Activated naive CD4-positive, alpha-beta T cell treated with anti-CD3 and anti-CD28 coated beads, Interleukin-2, amount 50 U/mL, for 16 hours (primary cell): ENCODE results near the gene TMEFF2.
"Not testable (repeated sequence)": the region's sequence is repeated elsewhere in the genome, so short reads cannot be mapped to it uniquely, and the experiment has no call there.

ENCODE experiments used
- DNase-seq: peaks from one replicate; pipeline ENCODE4 v3.0.0-alpha.2; 2020

TMEFF2 gene

GRCh38 chr2:192127434-192127833 lies 67.3 kb downstream of the TMEFF2 start:
- no peak for DNase-seq

DNA sequence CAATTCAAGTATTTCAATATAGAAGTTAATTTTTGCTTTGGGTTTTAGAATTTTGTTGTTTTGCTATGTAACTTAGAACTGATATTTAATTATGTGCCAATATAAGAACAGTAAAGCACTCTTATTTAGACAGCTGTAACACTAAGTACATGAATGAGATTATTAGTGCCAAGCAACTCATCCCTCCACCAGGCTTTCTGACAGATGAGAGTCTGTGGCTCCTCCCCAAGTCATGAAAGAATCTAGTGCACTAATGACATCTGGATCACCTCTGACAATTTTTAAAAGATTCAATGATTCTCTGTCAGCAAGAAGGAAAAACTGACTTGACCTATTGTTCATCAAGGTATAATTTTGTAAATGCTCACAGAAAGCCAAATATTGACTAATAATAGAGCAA lies 67.8 kb downstream of the TMEFF2 start:
- DNase-seq = no peak

DNA sequence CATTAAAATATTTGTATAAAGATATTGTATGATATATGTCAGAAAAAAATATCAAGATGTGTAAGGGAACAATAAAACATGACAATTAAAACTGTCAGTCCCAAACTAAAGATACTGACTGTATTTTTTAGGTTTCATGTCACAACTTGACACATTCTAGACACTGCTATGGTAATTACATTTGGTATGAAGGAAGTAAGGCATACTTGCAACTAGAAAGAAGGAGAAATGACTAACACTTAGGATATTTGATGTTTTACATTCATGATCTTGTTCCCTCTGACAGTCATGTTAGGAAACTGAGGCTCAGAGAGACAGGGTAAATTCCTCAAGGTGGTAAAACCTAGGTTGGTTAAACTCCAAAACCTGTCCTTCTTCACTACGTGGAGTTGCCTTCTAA lies 68.3 kb downstream of the TMEFF2 start:
- DNase-seq = no peak

GRCh38 chr2:192124571-192124970 lies 70.2 kb downstream of the TMEFF2 start:
- DNase-seq = no peak

GRCh38 chr2:192123847-192124246 lies 70.9 kb downstream of the TMEFF2 start:
- no peak for DNase-seq

- no peak for DNase-seq
Measured at GRCh38 chr2:192122946-192123345, 71.8 kb downstream of the TMEFF2 start.

- no peak for DNase-seq
Measured at GRCh38 chr2:192122141-192122540, 72.6 kb downstream of the TMEFF2 start.

DNA sequence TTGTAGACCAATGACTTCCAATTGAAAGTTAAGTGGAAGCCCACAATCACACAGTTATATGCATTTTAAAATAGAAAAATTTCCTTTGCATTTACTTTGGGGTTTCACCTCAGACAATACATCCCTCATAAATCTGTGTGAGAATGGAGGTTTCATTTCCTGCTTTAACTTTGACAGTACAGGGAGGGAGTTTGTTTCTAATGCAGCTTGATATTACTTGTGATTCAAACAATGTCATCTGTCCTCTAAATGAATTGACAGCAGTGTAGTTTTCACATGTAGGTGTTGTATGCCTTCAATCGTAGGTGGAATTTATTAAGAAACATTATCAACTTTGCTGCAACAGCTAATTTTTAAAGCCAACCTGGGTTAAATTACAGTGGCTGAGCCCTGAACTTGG lies 75.2 kb downstream of the TMEFF2 start:
- DNase-seq = no peak

- DNase-seq = no peak
Measured at GRCh38 chr2:192117705-192118104, 77.0 kb downstream of the TMEFF2 start.

GRCh38 chr2:192111536-192111935 lies 83.2 kb downstream of the TMEFF2 start:
- DNase-seq = not testable (repeated sequence)

DNA sequence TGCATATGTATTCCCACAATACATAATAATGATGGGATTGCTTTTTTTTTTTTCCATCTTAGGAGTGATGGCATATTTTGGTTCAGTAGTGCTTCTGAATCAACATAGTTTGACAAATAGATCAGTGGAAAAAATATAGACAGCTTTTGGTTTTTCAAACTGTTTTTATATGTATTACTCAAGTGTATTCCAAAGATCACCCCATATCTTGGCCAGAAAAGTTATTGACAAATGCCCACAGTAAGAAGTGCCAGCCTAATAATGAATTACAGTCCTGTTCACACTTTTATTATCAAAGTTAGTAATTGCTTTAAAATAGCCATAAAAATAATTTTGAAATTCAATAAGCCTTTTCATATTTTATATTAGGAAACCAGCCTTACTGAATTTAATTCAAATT lies 95.0 kb downstream of the TMEFF2 start:
- no peak for DNase-seq

- no peak for DNase-seq
Measured at GRCh38 chr2:192098814-192099491, 95.8 kb downstream of the TMEFF2 start.

DNA sequence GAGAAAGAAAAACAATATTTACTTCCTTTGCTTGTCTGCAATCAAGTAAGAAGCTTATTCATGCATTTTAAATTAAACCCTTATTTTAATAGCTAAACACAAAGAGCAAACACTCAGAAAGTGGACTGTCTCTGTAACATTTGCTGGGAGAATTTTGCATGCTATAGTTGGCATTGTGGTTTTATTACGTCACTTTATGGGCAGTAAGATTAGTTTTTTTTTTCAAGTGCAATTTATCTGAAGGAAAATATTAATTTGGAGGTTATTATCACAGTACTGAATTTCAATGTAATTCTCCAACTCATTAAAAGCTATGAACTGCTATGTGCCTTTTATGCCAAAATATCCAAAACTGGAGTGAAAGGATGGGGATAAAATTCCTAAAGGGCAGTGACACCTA lies 103.3 kb downstream of the TMEFF2 start:
- DNase-seq = no peak

- no peak for DNase-seq
Measured at GRCh38 chr2:192090911-192091310, 103.8 kb downstream of the TMEFF2 start.

DNA sequence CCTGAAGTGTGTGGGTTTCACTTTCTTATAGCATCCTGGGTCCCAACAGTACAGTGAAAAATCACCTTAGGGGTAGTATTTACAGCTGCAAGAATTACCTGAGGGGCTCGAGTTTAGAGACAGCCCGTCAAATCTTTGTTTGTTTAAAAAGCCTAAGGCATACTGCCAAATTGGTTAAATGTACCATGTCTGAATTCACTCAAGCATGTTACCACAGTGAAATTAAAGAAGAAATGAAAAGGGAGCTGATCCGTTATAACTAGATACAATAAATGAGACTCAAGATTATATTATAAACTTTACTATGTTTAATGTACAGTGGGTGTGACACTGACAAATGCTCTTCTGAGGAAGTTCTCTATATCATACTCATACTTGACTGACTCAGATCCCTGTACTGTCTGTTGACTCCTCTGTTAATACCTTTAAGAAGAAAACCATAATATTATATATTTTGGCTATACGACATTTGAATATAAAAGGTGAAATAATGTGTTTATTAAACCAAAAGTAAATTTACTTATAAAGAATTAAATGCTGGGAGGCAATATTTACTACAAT lies 107.3 kb downstream of the TMEFF2 start:
- DNase-seq = no peak

- DNase-seq = no peak
Measured at GRCh38 chr2:192082121-192082520, 112.6 kb downstream of the TMEFF2 start.

GRCh38 chr2:192080096-192080495 lies 114.6 kb downstream of the TMEFF2 start:
- DNase-seq = not testable (repeated sequence)

- DNase-seq = no peak
Measured at GRCh38 chr2:192073878-192074277, 120.9 kb downstream of the TMEFF2 start.

DNA sequence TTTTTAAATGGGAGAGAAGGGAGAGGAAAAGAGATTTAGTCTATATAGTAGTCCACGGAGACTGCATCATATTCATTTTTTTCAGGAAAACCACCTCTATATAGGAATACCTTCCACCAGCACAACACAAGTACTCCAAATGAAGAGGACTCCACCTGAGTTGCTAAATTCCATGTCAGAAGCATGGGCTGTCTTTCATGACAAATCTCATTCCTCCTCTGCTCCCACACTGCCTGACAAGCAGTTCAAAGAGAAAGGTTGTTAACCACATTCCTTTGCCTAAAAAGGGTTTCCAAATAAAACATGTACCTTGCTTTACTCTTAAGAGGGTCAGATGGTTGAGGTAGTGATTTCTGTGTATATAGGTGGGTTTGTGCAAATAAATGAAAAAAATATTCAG lies 122.0 kb downstream of the TMEFF2 start:
- DNase-seq = no peak

GRCh38 chr2:192072261-192072660 lies 122.5 kb downstream of the TMEFF2 start:
- DNase-seq = no peak

GRCh38 chr2:192070099-192070498 lies 124.6 kb downstream of the TMEFF2 start:
- no peak for DNase-seq

- no peak for DNase-seq
Measured at GRCh38 chr2:192069417-192069816, 125.3 kb downstream of the TMEFF2 start.

- DNase-seq = no peak
Measured at GRCh38 chr2:192068966-192069365, 125.8 kb downstream of the TMEFF2 start.

- DNase-seq = no peak
Measured at GRCh38 chr2:192067631-192068030, 127.1 kb downstream of the TMEFF2 start.

- DNase-seq = no peak
Measured at GRCh38 chr2:192064459-192064858, 130.3 kb downstream of the TMEFF2 start.
